GM19240 (cell line): ENCODE data around the gene PSME4.

Source experiments
- DNase-seq: peaks from one replicate; pipeline ENCODE4 v3.0.0; 2011; ENCODE audit warnings: low spot score; ENCODE audit not compliant: insufficient read length

The PSME4 gene, protein sequence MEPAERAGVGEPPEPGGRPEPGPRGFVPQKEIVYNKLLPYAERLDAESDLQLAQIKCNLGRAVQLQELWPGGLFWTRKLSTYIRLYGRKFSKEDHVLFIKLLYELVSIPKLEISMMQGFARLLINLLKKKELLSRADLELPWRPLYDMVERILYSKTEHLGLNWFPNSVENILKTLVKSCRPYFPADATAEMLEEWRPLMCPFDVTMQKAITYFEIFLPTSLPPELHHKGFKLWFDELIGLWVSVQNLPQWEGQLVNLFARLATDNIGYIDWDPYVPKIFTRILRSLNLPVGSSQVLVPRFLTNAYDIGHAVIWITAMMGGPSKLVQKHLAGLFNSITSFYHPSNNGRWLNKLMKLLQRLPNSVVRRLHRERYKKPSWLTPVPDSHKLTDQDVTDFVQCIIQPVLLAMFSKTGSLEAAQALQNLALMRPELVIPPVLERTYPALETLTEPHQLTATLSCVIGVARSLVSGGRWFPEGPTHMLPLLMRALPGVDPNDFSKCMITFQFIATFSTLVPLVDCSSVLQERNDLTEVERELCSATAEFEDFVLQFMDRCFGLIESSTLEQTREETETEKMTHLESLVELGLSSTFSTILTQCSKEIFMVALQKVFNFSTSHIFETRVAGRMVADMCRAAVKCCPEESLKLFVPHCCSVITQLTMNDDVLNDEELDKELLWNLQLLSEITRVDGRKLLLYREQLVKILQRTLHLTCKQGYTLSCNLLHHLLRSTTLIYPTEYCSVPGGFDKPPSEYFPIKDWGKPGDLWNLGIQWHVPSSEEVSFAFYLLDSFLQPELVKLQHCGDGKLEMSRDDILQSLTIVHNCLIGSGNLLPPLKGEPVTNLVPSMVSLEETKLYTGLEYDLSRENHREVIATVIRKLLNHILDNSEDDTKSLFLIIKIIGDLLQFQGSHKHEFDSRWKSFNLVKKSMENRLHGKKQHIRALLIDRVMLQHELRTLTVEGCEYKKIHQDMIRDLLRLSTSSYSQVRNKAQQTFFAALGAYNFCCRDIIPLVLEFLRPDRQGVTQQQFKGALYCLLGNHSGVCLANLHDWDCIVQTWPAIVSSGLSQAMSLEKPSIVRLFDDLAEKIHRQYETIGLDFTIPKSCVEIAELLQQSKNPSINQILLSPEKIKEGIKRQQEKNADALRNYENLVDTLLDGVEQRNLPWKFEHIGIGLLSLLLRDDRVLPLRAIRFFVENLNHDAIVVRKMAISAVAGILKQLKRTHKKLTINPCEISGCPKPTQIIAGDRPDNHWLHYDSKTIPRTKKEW (N-terminal part only)

GRCh38 chr2:53970724-53971602 lies at the start of gene PSME4:
PSME4 (minus strand) TSS chr2:53970993; CDS start chr2:53970784, 209 bp downstream.
- DNase-seq: peak; percentile 82

- no peak for DNase-seq
Measured at GRCh38 chr2:54015798-54016699, 45.3 kb upstream of the PSME4 start.

DNA sequence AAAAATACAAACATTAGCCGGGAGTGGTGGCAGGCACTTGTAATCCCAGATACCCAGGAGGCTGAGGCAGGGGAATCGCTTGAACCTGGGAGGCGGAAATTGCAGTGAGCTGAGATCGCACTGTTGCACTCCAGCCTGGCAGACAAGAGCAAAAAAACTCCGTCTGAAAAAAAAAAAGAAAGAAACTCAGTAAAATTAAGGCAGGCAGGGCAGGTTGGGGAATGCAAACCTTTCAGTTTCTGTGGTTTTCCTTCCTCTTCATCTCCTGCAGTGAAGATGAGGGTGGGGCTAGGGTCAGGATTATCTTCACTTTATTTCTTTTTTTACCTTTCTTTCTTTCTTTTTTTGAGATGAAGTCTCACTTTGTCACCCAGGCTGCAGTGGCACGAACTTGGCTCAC lies 43.2 kb upstream of the PSME4 start:
- DNase-seq: no peak

GRCh38 chr2:54012538-54013141 lies 41.8 kb upstream of the PSME4 start:
- DNase-seq: no peak

- DNase-seq: no peak
Measured at GRCh38 chr2:54009549-54009948, 38.8 kb upstream of the PSME4 start.

- no peak for DNase-seq
Measured at GRCh38 chr2:54008439-54008838, 37.6 kb upstream of the PSME4 start.

GRCh38 chr2:54000524-54000923 lies 29.7 kb upstream of the PSME4 start:
- no peak for DNase-seq

- DNase-seq: no peak
Measured at GRCh38 chr2:54000122-54000521, 29.3 kb upstream of the PSME4 start.

GRCh38 chr2:53998834-53999233 lies 28.0 kb upstream of the PSME4 start:
- no peak for DNase-seq

GRCh38 chr2:53994818-53995808 lies 24.3 kb upstream of the PSME4 start:
- no peak for DNase-seq

DNA sequence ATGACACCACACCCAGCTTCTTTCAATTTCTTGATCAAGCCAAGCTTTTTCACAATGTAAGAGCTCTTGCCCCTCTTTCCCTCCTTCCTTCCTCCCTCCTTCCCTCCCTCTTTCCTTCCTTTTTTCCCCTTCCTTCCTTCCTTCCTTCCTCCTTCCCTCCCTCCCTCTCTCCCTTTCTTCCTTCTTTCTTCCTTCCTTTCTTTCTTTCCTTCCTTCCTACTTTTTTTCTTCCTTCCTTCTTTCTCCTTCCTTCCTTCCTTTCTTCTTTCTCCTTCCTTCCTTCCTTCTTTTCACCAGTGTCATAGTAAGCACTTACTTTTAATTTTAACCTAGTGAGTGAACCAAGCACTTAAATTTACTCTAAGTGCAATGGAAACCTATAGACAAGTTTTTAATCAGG lies 21.2 kb upstream of the PSME4 start:
- no peak for DNase-seq

GRCh38 chr2:53989210-53989862 lies 18.5 kb upstream of the PSME4 start:
- DNase-seq: no peak

GRCh38 chr2:53987336-53987921 lies 16.6 kb upstream of the PSME4 start:
- DNase-seq: no peak

DNA sequence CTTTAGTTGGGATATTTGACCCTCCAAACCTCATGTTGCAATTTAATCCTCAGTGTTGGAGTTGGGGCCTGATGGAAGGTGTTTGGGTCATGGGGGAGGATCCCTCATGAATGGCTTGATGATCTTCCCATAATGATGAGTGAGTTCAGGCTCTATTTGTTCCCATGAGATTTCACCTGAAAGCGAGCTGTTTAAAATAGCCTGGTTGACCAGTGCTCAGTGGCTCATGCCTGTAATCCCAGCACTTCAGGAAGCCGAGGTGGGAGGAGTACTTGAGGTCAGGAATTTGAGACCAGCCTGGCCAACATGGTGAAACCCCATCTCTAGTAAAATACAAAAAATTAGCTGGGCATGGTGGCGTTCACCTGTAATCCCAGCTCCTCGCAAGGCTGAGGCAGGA lies 14.9 kb upstream of the PSME4 start:
- DNase-seq: no peak

GRCh38 chr2:53969968-53970723 lies 647 bp downstream of the PSME4 start:
- DNase-seq: no peak

- no peak for DNase-seq
Measured at GRCh38 chr2:53969285-53969967, 1.4 kb downstream of the PSME4 start.
